Brain microvascular endothelial cell (primary cell): ENCODE results near the gene TNFRSF8.

Experiments
- DNase-seq: peaks from one replicate; pipeline ENCODE4 v3.0.0-alpha.2; 2020
- H3K27ac ChIP-seq: fragments of 250-450 bp; sonication (Bioruptor Pico); 2 replicates; pipeline ENCODE4 v1.5.1; 2020; ENCODE audit warnings: mild to moderate bottlenecking, moderate library complexity
- H3K27me3 ChIP-seq: fragments of 250-450 bp; sonication (Bioruptor Pico); replicated peaks from 2 replicates; pipeline ENCODE4 v1.5.1; 2020; ENCODE audit warnings: mild to moderate bottlenecking
- H3K36me3 ChIP-seq: fragments of 250-450 bp; sonication (Bioruptor Pico); replicated peaks from 2 replicates; pipeline ENCODE4 v1.5.1; 2020; ENCODE audit warnings: mild to moderate bottlenecking
- H3K4me3 ChIP-seq: 2 replicates; pipeline ENCODE4 v1.5.1; 2011; ENCODE audit warnings: low read depth, mild to moderate bottlenecking, control low read depth, low read length, moderate library complexity
- CTCF ChIP-seq: IDR thresholded peaks from 2 replicates; pipeline ENCODE4 v1.5.1; 2011; ENCODE audit warnings: low read depth, mild to moderate bottlenecking, moderate library complexity, low read length, control low read depth, inconsistent platforms; ENCODE audit errors: missing control alignments
- in situ Hi-C: cut with HindIII; loops from 2 replicates; pipeline ENCODE4 v1.10.0; 2017; ENCODE audit warnings: low sequenced_read_pairs, low pct_ligation_motif_present

Gene TNFRSF8

GRCh38 chr1:12180315-12180714 is 117.2 kb downstream of the TNFRSF8 start:
- Histone ChIP-seq H3K4me3 (no peak overlapping the region), H3K27me3 (no peaks in the 10 kb centered on the region), H3K36me3 (no peaks in the 10 kb centered on the region), H3K27ac (no peak overlapping the region)
- in situ Hi-C loops = no loop called here
- no peak for TF ChIP-seq CTCF
- no peak for DNase-seq

DNA sequence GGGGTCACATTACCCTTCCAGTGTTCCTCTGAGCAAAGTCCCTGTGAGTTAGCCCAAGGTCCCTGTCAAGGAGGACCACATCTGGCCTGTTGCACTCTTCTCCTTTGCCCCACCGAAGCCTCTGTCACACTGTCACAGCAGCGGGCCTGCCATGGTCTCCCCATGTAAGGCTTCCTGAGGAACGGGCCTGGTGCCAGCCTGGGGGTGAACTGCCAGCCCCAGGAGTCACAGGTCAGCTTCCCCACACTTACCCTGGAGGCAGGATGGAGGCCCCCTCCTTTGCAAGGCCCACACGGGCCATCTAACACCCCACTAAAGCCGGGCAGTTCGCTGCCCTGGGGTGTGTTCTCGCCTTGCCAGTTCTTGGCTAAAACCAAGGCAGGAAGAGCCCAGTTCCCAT is 117.8 kb downstream of the TNFRSF8 start:
- in situ Hi-C loops = no loop called here
- no peak overlapping the region for H3K27ac ChIP-seq

GRCh38 chr1:12181568-12181967 is 118.5 kb downstream of the TNFRSF8 start:
- no peak overlapping the region for H3K27ac ChIP-seq
- H3K36me3 ChIP-seq = no peaks in the 10 kb centered on the region
- no peak for DNase-seq
- H3K4me3 ChIP-seq = no peak overlapping the region
- no peaks in the 10 kb centered on the region for H3K27me3 ChIP-seq
- in situ Hi-C loops = no loop called here
- no peak for TF ChIP-seq CTCF

More for the DNA sequence above, 117.8 kb downstream of the TNFRSF8 start:
- TF ChIP-seq CTCF = no peak
- DNase-seq = no peak
- H3K27me3 ChIP-seq = no peaks in the 10 kb centered on the region
- no peaks in the 10 kb centered on the region for H3K36me3 ChIP-seq
- no peak overlapping the region for H3K4me3 ChIP-seq

DNA sequence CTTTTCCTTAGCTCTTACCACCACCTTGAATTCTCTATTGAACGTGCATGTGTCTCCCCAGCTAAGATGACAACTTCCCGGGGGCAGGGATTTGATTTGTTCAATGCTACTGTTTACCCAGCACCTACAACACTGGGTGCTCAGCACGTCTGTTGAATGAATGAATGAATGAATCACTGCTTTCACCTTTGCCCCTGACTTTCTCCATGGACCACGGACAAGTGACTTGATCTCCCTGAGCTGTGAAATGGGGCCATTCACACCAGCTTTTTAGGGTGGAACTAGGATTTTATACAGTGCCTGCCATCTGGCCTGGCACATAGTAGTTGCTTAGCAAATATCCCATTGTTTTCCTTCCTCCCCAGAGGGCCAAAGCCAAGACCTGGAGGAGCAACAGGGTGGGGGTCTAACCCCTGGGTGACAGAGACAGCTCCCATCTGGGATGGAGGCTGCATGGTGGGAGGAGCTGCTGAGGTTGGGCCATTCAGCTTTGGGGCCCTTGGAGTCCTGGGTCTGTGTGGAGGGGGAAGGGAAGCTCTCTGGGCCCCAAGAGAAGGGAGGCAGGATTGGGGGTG is 119.4 kb downstream of the TNFRSF8 start:
- Histone ChIP-seq H3K36me3 (no peaks in the 10 kb centered on the region), H3K27ac (no peak overlapping the region), H3K27me3 (no peaks in the 10 kb centered on the region), H3K4me3 (no peak overlapping the region)
- DNase-seq = no peak
- no peak for TF ChIP-seq CTCF
- in situ Hi-C loops = no loop called here

DNA sequence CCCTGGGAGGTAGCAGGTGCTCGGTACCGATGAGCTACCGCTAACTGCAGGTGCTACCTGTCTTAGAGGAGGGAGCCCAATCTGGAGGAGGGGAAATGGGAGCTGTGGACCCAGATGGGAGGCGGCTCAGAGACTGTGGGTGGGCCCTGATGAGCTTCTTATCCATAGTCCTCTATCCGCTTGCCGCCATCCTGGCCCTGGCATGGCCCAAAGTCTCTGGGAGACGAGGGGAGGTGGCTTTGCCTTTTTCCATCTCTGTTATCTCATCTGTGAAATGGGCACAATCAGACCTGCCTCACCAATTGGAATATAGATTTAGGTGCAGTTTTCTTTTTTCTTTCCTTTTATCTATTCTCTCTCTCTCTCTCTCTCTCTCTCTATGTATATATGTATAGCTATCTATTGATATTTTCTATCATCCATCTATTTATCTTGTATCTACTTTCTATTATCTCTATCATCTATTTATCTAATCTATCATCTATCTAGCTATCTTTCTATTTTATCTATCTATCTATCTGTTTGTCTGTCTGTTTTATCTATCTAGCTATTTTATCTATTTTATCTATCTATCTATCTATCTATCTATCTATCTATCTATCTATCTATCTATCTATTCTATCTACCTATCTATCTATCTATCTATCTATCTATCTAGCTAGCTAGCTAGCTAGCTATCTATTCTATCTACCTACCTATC is 120.1 kb downstream of the TNFRSF8 start:
- in situ Hi-C loops = no loop called here

More for the DNA sequence above, 120.1 kb downstream of the TNFRSF8 start:
- DNase-seq = no peak
- no peak overlapping the region for H3K27ac ChIP-seq
- no peak overlapping the region for H3K4me3 ChIP-seq
- H3K36me3 ChIP-seq = no peaks in the 10 kb centered on the region
- TF ChIP-seq CTCF = no peak
- H3K27me3 ChIP-seq = no peaks in the 10 kb centered on the region
